GM13976 (cell line): Measurements from ENCODE around the gene AAMP.

Experiments used
- DNase-seq: peaks from one replicate; pipeline ENCODE4 v3.0.0; 2012; ENCODE audit warnings: low spot score
- in situ Hi-C: fragments of 300-500 bp; cut with MboI; formaldehyde crosslinking; loops from one replicate; pipeline ENCODE4 v1.12.0; 2022; ENCODE audit warnings: low sequenced_read_pairs, mixed read lengths, inconsistent platforms; ENCODE audit not compliant: unreplicated experiment
- TF ChIP-seq, protein P1 (sequence below): IDR thresholded peaks from 2 replicates; pipeline ENCODE4 v1.5.1; 2012; ENCODE audit warnings: borderline replicate concordance, mild to moderate bottlenecking; ENCODE audit not compliant: insufficient read depth; ENCODE audit errors: extremely low read depth, missing control alignments, control extremely low read depth

The AAMP gene

DNA sequence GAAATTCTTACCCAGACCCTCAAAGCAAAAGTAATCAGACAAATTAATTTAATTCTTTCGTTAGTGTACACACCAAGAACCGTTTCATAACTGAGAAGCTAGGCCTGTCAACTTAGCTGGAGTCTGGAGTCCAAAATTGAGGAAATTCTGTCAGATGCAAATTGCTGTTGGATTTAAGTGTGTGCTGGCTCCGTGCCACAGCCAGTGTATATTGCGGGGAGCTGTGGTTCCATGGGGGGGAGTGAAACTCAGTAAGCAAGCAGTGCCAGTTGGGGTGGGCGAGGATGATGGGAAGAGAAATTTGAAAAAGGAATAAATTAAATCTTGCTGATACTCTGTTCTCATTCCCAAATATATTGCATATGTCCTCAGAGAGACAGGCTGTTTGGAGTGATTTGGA, 48.9 kb downstream of the AAMP start:
- DNase-seq, result no peak
- TF ChIP-seq, protein P1, sequence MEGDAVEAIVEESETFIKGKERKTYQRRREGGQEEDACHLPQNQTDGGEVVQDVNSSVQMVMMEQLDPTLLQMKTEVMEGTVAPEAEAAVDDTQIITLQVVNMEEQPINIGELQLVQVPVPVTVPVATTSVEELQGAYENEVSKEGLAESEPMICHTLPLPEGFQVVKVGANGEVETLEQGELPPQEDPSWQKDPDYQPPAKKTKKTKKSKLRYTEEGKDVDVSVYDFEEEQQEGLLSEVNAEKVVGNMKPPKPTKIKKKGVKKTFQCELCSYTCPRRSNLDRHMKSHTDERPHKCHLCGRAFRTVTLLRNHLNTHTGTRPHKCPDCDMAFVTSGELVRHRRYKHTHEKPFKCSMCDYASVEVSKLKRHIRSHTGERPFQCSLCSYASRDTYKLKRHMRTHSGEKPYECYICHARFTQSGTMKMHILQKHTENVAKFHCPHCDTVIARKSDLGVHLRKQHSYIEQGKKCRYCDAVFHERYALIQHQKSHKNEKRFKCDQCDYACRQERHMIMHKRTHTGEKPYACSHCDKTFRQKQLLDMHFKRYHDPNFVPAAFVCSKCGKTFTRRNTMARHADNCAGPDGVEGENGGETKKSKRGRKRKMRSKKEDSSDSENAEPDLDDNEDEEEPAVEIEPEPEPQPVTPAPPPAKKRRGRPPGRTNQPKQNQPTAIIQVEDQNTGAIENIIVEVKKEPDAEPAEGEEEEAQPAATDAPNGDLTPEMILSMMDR, result no peak
- in situ Hi-C loops, result no loop called here

DNA sequence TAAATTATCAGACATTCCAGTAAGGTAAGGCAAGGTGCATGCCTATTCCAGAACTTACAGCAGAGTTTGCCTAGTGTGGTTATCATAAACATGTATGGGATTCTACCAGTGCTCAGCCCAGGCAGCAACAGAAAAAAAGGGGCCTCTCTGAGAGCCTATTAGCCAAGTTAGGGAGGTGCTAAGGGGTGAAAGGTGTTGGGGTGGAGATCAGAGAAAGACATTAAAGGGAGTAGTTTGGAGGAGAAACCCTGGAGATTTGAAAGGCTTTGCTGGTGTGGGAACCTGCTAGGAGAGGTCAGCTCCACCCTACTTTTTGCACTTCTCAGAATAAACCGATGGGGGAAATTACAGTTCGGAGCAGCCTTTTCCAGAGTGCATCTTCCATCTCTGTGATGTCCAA, 50.0 kb downstream of the AAMP start:
- DNase-seq, result no peak
- TF ChIP-seq, protein P1, result no peak
- in situ Hi-C loops, result no loop called here

DNA sequence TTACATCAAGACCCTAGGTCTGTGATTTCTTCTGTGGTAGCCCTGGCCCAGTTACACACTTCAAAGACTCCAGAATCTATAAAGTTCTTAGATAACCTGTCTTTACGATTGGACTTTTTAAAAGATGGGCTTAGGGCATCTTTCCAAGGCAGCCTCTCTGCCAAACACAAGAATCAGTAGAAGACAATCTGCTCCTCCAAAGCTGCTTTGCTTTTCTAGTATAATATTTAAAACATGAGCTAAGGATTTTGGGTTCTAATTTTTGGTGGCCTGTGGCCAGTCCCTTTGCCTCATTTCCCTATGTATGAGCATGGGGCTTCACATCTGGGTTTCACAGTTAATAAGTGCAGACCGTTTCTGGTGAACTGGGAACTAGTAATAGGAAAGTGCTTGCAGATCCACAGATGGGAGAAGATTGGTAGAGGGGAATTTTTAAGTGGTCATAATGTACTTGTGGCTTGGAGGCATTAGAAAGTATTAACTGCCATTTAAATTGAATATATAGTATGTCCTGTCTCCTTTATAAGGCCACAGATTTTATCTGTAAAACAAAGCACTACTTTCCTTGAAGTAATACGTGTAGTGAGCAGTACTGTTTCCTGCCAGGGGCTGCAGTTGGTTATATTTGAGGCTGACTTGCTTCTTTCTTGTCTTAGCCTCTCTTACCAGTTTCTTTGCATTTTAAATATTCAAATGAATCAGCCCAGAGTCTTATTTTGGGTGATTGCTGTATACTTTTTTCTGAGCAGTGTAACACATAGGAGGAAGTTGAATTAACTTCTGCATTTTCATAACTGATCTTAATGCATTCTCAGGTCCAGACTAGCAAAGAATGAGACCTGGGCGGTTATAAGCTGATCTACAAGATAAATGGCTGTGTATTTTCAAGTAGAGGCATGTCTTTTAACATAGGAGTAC, 51.4 kb downstream of the AAMP start:
- peak; percentile 56 for DNase-seq
- in situ Hi-C loops, result no loop called here
- TF ChIP-seq, protein P1, result no peak

DNA sequence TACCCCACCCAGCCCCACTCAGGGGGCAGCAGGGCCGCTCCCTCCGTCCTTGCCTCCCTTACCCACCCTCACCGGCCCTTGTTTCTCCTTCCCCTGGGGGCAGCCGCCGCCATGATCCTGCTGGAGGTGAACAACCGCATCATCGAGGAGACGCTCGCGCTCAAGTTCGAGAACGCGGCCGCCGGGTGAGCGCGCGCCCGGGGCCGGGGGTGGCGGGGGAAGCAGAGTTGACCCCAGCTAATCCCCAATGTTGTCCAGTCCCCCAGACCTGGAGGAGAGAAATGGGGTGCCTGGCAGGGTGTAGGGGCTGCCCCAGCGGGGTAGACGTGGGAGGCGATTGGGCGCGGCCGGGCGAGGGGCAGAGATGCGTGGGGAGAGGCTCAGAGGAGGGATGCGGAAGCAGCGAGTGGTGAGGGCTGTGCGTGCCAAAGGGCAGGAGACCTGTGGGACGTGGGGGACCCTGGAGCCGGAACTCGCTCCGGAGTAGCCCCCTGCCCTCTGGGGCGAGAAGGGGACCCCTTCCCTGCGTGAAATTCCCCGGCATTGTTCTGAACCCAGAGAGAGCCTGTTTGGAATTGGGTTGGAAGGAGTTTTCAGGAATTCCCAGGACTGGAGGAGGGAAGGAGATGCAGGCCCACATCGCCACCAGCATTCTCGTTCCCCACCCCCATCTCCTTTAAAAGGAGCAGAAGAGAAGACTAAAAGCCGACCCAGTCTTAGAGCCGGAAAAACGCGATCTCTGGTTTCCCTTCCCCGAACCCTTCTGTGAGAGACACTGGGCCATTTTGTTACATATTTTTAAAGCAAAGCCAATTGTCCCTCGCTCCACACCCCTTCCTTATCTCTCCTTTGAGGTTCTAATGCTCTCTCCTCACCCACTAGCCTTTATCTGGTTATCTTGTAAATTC, 52.3 kb downstream of the AAMP start:
- TF ChIP-seq, protein P1, result no peak
- in situ Hi-C loops, result no loop called here

DNA sequence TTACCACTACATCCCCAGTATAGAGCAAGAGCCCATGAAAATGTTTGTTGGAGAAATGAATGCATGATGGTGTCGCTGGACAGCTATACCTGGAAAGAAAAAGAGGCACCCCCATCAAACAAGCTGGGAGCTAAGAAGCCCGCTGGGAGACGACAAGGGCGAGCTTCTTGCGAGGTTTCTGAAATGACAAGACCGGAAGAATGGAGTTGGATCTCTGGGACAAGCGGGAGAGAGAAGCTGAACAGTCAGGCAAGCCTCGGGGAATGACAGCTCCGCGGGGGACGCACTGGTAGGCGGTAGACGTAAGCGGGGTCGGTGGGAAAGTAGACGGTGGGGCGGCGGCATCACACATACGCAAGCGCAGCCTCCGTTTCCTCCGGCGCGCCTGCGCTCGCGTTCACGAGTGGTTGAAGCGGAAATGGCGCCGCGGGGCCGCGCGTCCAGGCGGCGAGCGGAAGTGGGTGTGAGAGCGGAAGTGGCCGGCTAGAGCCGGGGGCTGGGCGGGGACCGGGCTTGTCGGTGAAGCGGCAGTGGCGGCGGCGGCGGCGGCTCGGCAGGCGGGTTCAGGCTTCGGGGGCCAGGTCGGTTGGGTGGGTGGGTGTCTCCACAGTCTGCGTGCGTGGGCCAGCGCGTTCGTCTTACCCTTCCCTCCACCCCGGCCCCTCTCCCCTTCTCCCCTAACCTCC, 53.1 kb downstream of the AAMP start, which contains the start of gene ARPC2:
TSS of gene ARPC2 (plus strand) at position 516 of the 686 bp plus-strand sequence. CDS start 282 bp downstream, outside the sequence.
- DNase-seq, result peak; percentile 95
- TF ChIP-seq, protein P1, result no peak
- in situ Hi-C loops, result no loop called here

More for the DNA sequence above, 52.3 kb downstream of the AAMP start:
- DNase-seq, result peak; percentile 73

DNA sequence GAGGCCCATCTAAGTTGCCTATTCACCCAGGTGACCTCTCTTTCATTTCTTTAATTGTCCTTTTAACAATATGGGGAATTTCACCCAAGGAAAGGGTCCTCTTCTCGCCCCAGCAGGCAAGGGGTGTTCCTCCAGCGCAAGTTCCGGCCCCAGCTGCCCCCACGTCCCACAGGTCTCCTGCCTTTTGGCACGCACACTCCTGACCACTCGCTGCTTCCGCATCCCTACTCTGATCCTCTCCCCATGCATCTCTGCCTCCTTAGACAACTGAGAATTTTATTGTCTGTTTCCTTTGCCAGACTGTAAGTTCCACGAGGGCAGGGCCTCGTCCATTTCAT, 53.6 kb downstream of the AAMP start:
- TF ChIP-seq, protein P1, result no peak
- in situ Hi-C loops, result no loop called here
- no peak for DNase-seq
